Keratinocyte (primary cell): Measurements from ENCODE around the gene C1GALT1C1L.

Source experiments
- EZH2 ChIP-seq: IDR thresholded peaks from one replicate; pipeline ENCODE4 v1.6.1; 2012; ENCODE audit warnings: inconsistent platforms, mild to moderate bottlenecking, low read length, moderate library complexity
- TF ChIP-seq, protein P1 (sequence below), 3 experiments: IDR thresholded peaks in 1 of 3; conservative IDR thresholded peaks in 1 of 3; optimal IDR thresholded peaks in 1 of 3; 2 replicates in 2 of 3; 3 replicates in 1 of 3; pipeline versions ENCODE3 to v1.5.1; 2011; ENCODE audit warnings: low read length in 3 of 3, mild to moderate bottlenecking in 3 of 3, moderate library complexity in 2 of 3, control low read depth in 1 of 3, inconsistent platforms in 1 of 3; ENCODE audit not compliant: insufficient read depth in 2 of 3; ENCODE audit errors: extremely low read depth in 1 of 3

DNA sequence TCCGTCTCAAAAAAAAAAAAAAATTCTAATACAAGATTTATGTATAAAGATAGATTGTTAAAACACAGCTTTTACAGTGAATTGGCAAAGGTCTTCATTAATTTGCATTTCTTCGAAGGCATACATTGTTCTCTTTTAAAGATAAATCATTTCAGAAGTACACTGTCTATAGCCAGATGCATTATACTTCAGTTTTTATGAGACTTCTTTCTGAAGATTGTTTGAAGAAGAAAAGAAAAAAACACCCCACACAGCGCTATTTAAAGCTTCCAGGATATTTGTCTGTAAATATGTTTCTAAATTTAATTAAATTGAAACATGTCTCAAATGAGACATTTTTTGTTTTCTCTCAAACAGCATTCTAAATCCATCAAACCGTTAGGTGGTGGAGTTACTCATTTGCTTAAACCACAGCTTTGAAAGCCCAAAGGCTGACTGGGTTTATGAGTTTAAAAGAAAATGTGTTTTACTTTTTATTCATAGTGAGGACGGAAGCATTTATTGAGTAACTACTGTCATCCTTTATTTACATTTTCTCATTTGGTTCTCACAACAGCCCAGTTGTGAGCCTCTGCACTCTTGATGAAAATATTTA lies 42.4 kb upstream of the C1GALT1C1L start:
- no peak for TF ChIP-seq EZH2
- TF ChIP-seq, protein P1, sequence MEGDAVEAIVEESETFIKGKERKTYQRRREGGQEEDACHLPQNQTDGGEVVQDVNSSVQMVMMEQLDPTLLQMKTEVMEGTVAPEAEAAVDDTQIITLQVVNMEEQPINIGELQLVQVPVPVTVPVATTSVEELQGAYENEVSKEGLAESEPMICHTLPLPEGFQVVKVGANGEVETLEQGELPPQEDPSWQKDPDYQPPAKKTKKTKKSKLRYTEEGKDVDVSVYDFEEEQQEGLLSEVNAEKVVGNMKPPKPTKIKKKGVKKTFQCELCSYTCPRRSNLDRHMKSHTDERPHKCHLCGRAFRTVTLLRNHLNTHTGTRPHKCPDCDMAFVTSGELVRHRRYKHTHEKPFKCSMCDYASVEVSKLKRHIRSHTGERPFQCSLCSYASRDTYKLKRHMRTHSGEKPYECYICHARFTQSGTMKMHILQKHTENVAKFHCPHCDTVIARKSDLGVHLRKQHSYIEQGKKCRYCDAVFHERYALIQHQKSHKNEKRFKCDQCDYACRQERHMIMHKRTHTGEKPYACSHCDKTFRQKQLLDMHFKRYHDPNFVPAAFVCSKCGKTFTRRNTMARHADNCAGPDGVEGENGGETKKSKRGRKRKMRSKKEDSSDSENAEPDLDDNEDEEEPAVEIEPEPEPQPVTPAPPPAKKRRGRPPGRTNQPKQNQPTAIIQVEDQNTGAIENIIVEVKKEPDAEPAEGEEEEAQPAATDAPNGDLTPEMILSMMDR (optimal IDR thresholded peaks at IDR 0.05 in 1 of 3, IDR thresholded peaks at IDR 0.05 in 1 of 3, conservative IDR thresholded peaks at IDR 0.05 in 1 of 3; ENCODE audit: extremely low read depth in 1 of 3, insufficient read depth in 2 of 3, low read length in 3 of 3), result no peak
